Spinal cord (tissue), 10 donors: ENCODE data around the gene LMAN2. TPM values are rescaled to one million over a fixed set of nuclear protein-coding genes. Genes with fewer than 3 reads are reported as not detected.

Experiments
- DNase-seq, 6 donors: peaks; one replicate each; pipeline versions ENCODE4 v3.0.0 to v3.0.0-alpha.2; 2013 to 2015; ENCODE audit warnings: low spot score in 6 of 6, low read depth in 4 of 6
- H3K27ac ChIP-seq: one replicate; pipeline ENCODE4 v1.5.1; 2013; ENCODE audit warnings: low read depth, low read length, control low read depth
- H3K27me3 ChIP-seq: one replicate; pipeline ENCODE4 v1.6.1; 2013; ENCODE audit warnings: low read length; ENCODE audit not compliant: control insufficient read depth, insufficient read depth
- H3K36me3 ChIP-seq: one replicate; pipeline ENCODE4 v1.6.1; 2013; ENCODE audit warnings: low read length; ENCODE audit not compliant: control insufficient read depth, insufficient read depth
- H3K4me1 ChIP-seq: one replicate; pipeline ENCODE4 v1.6.1; 2013; ENCODE audit warnings: low read length; ENCODE audit not compliant: control insufficient read depth, insufficient read depth
- H3K4me3 ChIP-seq: one replicate; pipeline ENCODE4 v1.5.1; 2013; ENCODE audit warnings: low read depth, low read length, control low read depth
- H3K9me3 ChIP-seq: one replicate; pipeline ENCODE4 v1.6.1; 2013; ENCODE audit warnings: low read length; ENCODE audit not compliant: control insufficient read depth, insufficient read depth
- WGBS: methylation state at CpG from one replicate; pipeline ENCODE4 v1.1.5; 2013; ENCODE audit warnings: missing lambda C conversion rate; ENCODE audit not compliant: insufficient coverage; 5-methylcytosine and 5-hydroxymethylcytosine counted together
- polyA plus RNA-seq, 2 donors: library from polyadenylated mRNA; unstranded; fragments of 120-200 nt; gene quantifications; one replicate each; pipeline ENCODE4 v1.2.1, GENCODE V29; 2013; ENCODE audit not compliant: insufficient read length in 2 of 2
- total RNA-seq, 2 donors: library from RNA; depleted of rRNA in 1 of 2; stranded (reverse); fragments of 120-200 nt in 1 of 2; fragments of >200 nt in 1 of 2; gene quantifications; one replicate each; pipeline versions ENCODE4 v1.2.3 to v1.2.4, GENCODE V29; 2013 to 2014
- donor health status: healthy.

LMAN2 gene
- total and polyA plus RNA-seq, 4 donors = 90.3 to 152 (median 96.4) TPM

DNA sequence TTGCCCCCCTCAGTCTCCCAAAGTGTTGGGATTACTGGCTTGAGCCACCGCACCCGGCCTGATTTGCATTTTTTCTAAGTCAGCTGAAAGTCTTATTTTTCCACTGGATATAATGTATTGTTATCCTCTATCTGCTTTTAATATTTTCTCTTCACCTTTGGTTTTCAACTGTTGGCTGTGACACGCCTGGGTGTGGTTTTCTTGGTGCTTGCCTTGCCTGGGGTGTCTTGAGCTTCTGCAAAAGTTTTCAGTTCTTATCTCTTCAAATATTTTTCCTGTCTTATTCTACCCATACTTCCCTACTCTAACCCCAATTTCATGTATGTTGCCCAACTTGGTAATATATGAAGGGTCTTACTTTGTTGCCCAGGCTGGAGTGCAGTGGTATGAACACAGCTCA lies 35.5 kb downstream of the LMAN2 start:
- no CpG with 5 or more reads among the region's 3 CpGs for WGBS
- no peak for DNase-seq
- Histone ChIP-seq H3K9me3 (no peaks in the 10 kb centered on the region), H3K4me3 (no peak overlapping the region), H3K36me3 (peaks cover 15% of the 10 kb centered on the region), H3K27me3 (no peaks in the 10 kb centered on the region), H3K4me1 (peaks cover 19% of the 10 kb centered on the region), H3K27ac (no peak overlapping the region)

- WGBS = 84% methylated on average over 3 of the region's 7 CpGs
- no peak overlapping the region for H3K4me3 ChIP-seq
- no peaks in the 10 kb centered on the region for H3K9me3 ChIP-seq
- peaks cover 16% of the 10 kb centered on the region for H3K36me3 ChIP-seq
- H3K27me3 ChIP-seq = no peaks in the 10 kb centered on the region
- DNase-seq = no peak
- H3K27ac ChIP-seq = no peak overlapping the region
- H3K4me1 ChIP-seq = peaks cover 25% of the 10 kb centered on the region
These were observed 36.1 kb downstream of the LMAN2 start for GRCh38 chr5:177315411-177315810.

DNA sequence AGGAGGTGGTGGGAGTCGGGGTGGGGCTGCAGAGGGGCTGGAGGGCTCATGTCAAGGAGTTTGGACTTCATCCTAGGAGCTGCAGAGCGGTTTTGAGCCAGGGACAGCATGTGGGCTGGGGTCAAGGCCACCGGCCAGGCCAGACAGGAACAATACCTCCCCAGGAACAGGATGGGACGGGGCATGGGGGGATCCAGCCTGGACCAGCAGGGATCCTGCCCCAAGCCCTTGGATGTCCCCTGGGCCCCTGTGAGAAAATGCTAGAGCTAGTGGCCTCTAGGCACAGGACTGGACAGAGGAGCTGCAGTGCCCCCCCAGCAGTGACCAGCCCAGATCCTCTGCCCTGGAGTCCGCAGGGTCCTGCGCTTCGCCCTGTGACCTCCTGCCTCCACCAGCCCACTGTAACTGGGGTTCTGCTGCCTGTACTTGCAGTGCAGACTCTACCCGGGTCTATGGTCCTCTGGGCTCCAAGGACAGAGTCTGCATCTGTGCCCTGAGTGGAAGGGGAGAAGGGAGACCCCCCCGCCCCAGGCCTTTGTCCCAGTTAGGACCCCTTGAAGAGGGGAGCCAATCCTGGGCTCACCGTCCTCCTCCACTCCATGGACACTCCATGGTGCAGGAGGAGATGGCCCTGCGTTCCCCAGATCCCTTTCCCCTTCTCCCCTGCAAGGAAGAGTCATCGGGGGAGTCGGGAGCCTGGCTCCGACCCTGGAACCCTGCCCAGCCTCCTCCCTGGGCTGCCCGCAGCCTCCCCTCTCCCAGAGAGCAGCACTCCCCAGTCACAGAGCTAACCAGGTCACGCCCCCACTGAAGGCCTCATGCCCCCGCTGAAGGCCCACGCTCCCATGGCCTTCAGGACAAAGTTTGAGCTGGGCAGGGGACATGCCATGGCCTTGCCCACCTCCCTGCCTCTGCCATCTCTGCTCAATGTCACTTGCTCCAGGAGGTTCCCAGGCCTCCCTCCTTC lies 36.8 kb downstream of the LMAN2 start:
- Histone ChIP-seq H3K36me3 (peaks cover 14% of the 10 kb centered on the region), H3K9me3 (no peaks in the 10 kb centered on the region), H3K27ac (no peak overlapping the region), H3K4me1 (peaks cover 33% of the 10 kb centered on the region), H3K4me3 (no peak overlapping the region), H3K27me3 (no peaks in the 10 kb centered on the region)
- no peak for DNase-seq
- 85% methylated on average over 15 of the region's 18 CpGs for WGBS

DNA sequence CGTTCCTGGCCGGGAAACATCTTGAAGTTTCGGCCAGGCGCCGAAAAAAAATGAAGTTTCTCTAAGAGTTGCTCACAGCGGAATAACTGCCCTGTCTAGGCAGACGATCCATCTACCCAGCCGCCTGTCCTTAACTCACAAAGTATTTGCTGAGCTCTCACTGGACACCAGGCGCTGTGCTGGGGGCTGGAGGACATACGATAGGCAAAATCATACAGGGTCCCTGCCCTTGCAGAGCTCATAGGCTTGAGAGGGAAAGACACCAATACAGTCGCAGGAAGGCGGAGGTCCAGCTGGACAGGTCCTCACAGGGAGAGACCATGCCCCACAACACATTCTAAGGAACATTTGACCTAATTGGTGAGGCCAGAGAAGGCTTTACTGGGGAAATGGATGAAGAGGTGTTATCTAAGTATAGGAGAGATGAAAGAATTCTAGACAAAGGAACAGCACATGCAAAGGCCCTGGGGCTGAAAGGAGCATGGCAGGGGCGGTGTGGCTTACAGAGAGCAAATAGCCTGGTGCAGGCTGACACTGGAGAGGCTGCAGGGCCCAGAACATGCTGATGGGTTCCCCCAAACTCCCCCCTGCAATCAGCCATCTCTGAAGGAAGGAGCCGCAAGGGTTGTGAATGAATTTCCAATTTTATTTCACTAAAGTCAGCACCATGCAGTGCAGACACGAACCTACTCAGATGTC lies 37.8 kb downstream of the LMAN2 start:
- no peak overlapping the region for H3K4me3 ChIP-seq
- DNase-seq = no peak
- peaks cover 18% of the 10 kb centered on the region for H3K36me3 ChIP-seq
- no peak overlapping the region for H3K27ac ChIP-seq
- no peaks in the 10 kb centered on the region for H3K9me3 ChIP-seq
- whole genome bisulfite sequencing = 95% methylated on average over 11 of the region's 15 CpGs
- no peaks in the 10 kb centered on the region for H3K27me3 ChIP-seq
- H3K4me1 ChIP-seq = peaks cover 42% of the 10 kb centered on the region

GRCh38 chr5:177312649-177313181 lies 38.8 kb downstream of the LMAN2 start:
- no peaks in the 10 kb centered on the region for H3K9me3 ChIP-seq
- H3K27ac ChIP-seq = no peak overlapping the region
- DNase-seq = no peak
- 5% methylated on average over 19 of the region's 19 CpGs for WGBS
- no peaks in the 10 kb centered on the region for H3K27me3 ChIP-seq
- H3K36me3 ChIP-seq = peaks cover 23% of the 10 kb centered on the region
- peaks cover 47% of the 10 kb centered on the region for H3K4me1 ChIP-seq
- H3K4me3 ChIP-seq = peak overlapping the region; percentile 3

GRCh38 chr5:177311723-177312648 lies 39.5 kb downstream of the LMAN2 start, which contains the start of gene MXD3:
MXD3 (minus strand) TSS chr5:177311898; CDS start chr5:177311830, 68 bp downstream.
- Histone ChIP-seq H3K9me3 (no peaks in the 10 kb centered on the region), H3K27ac (peak within 1 kb of the TSS; percentile 25), H3K36me3 (peaks cover 30% of the 10 kb centered on the region), H3K27me3 (no peaks in the 10 kb centered on the region), H3K4me1 (peaks cover 54% of the 10 kb centered on the region), H3K4me3 (peak within 1 kb of the TSS; percentile 69)
- WGBS = under 1% methylated on average over 77 of the region's 78 CpGs
- DNase-seq = peak; percentile 75 to 98 (median 90)

DNA sequence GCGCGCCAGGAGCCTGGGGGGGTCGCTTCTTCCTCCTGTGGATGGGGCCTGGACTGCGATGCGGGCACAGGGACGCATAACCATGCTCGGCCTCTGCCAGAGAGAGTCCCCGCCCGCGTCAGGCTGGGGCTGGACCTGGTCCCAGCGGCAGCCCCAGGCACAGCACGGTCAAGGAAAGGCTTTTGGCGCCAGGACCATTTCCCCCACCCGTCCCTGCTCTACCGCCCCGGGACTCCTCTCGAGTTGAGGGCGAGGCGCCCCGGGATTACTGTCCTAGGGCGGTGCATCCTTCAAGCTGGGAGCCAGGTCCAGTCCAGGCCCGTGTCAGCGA lies 40.1 kb downstream of the LMAN2 start:
- Histone ChIP-seq H3K27me3 (no peaks in the 10 kb centered on the region), H3K4me1 (peaks cover 57% of the 10 kb centered on the region), H3K9me3 (no peaks in the 10 kb centered on the region), H3K36me3 (peaks cover 36% of the 10 kb centered on the region), H3K4me3 (peak overlapping the region; percentile 69), H3K27ac (peak overlapping the region; percentile 25)
- DNase-seq = no peak
- WGBS = under 1% methylated on average over 23 of the region's 23 CpGs

GRCh38 chr5:177310757-177311391 lies 40.6 kb downstream of the LMAN2 start:
- Histone ChIP-seq H3K27ac (no peak overlapping the region), H3K4me1 (peaks cover 57% of the 10 kb centered on the region), H3K27me3 (no peaks in the 10 kb centered on the region), H3K9me3 (no peaks in the 10 kb centered on the region), H3K36me3 (peaks cover 41% of the 10 kb centered on the region), H3K4me3 (peak overlapping the region; percentile 69)
- no peak for DNase-seq
- WGBS = 10% methylated on average over 14 of the region's 20 CpGs
